Renal cortical epithelial cell (primary cell): ENCODE measurements around the gene SPATA31E1. TPM values are rescaled to one million over a fixed set of nuclear protein-coding genes. Genes with fewer than 3 reads are reported as not detected.
"Not testable (repeated sequence)": the region's sequence is repeated elsewhere in the genome, so short reads cannot be mapped to it uniquely, and the experiment has no call there.

Experiments
- DNase-seq: peaks from one replicate; pipeline ENCODE4 v3.0.0-alpha.2; 2011; ENCODE audit warnings: low read depth
- total RNA-seq: library from RNA; depleted of rRNA; stranded (reverse); fragments of >200 nt; gene quantifications from 2 replicates; pipeline ENCODE4 v1.2.3, GENCODE V29; 2014

Gene SPATA31E1
- total RNA-seq, 1 donor from 2014 or later = not detected

DNA sequence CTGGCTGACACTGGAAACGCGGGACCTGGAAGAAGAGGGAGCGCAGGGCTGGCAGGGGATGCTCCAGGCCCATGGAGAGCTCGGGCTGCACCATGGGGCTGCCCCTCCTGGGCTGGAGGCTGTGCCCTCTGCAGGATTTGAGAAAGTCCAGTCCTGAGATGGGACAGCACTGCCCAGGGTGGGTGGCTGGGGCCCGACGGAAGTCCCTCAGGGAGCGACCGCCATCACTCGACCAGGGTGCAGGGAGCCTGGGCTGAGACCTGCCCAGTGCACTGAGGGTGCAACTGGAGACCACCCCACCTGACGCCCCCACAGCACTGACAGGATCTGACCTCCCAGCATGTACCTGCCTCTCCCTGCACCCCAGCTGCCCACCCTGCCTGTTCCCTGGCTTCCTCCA is 42.2 kb downstream of the SPATA31E1 start:
- not testable (repeated sequence) for DNase-seq

DNA sequence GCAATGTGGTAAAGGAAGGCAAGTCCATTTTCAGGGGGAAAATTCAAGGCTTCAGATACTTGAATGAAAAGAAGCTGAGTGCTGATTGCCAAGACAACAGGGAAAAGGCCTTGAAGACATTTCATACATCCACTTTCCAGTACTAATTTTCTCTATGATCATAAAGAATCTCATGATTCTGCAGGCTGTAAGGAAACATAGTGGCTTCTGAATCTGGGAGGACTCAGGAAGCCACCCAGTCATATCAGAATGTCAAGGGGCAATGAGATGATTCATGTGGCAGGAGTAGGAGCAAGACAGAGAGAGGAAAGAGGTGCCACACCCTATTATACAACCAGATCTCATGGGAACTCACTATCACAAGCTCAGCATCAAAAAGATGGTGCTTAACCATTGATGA is 46.5 kb downstream of the SPATA31E1 start:
- not testable (repeated sequence) for DNase-seq

- DNase-seq = not testable (repeated sequence)
These were observed 51.8 kb downstream of the SPATA31E1 start for GRCh38 chr9:87934444-87934843.

- not testable (repeated sequence) for DNase-seq
These were observed 54.7 kb downstream of the SPATA31E1 start for GRCh38 chr9:87937352-87937751.

- not testable (repeated sequence) for DNase-seq
These were observed 55.2 kb downstream of the SPATA31E1 start for GRCh38 chr9:87937918-87938317.

- DNase-seq = not testable (repeated sequence)
These were observed 55.7 kb downstream of the SPATA31E1 start for GRCh38 chr9:87938336-87938735.

Other genes with a start within 250 kb of the SPATA31E1 start
- 79.2 and 157 TPM in 2 replicates for gene CTSL, start 156.8 kb upstream of the SPATA31E1 start, total RNA-seq
- not detected in 2 replicates for gene SPATA31C1, start 35.1 kb downstream of the SPATA31E1 start, total RNA-seq
- gene CDK20, start 91.7 kb downstream of the SPATA31E1 start, total RNA-seq = 5.2 and 16.8 TPM in 2 replicates